OCI-LY7 (cell line): ENCODE results near the gene PTPRCAP. TPM values are rescaled to one million over a fixed set of nuclear protein-coding genes. Genes with fewer than 3 reads are reported as not detected.

Source experiments
- BruUV-seq: library from RNA; stranded (reverse); fragments of 400-500 nt; replicated peaks from 2 replicates; lab custom pipeline; 2021; lab: Mats Ljungman, UMichigan
- CTCF ChIA-PET: fragments of 300-600 bp; sonication (Branson Sonifier 250); formaldehyde crosslinking; loops from one replicate; lab custom pipeline; 2022; ENCODE audit warnings: antibody characterized with exemption; ENCODE audit not compliant: unreplicated experiment; lab: Charles Lee
- POLR2A ChIA-PET: fragments of 300-600 bp; sonication (Branson Sonifier 250); formaldehyde crosslinking; loops from one replicate; lab custom pipeline; 2022; ENCODE audit warnings: antibody characterized with exemption; lab: Charles Lee
- DNase-seq: peaks from one replicate; pipeline ENCODE4 v3.0.0-alpha.2; 2015; ENCODE audit warnings: low spot score
- H2AFZ ChIP-seq: fragments of 200-600 bp; sonication (generic), shearing (Covaris generic); 2 replicates; pipeline ENCODE4 v1.6.1; 2014; ENCODE audit warnings: mild to moderate bottlenecking, antibody characterized with exemption, low read length, moderate library complexity
- H3K27ac ChIP-seq: fragments of 200-600 bp; sonication (generic); 2 replicates; pipeline ENCODE4 v1.5.1; 2014; ENCODE audit warnings: mixed run types, low read depth, mild to moderate bottlenecking, moderate library complexity, low read length, inconsistent platforms; ENCODE audit not compliant: poor library complexity, severe bottlenecking
- H3K36me3 ChIP-seq: fragments of 200-600 bp; sonication (generic); 2 replicates; pipeline ENCODE4 v1.6.1; 2014; ENCODE audit warnings: mild to moderate bottlenecking, antibody characterized with exemption, low read length, moderate library complexity, mixed read lengths; ENCODE audit not compliant: insufficient read depth
- H3K4me1 ChIP-seq: fragments of 200-600 bp; sonication (generic); 2 replicates; pipeline ENCODE4 v1.5.1; 2014; ENCODE audit warnings: mild to moderate bottlenecking, low read length; ENCODE audit not compliant: insufficient read depth, poor library complexity, severe bottlenecking
- H3K4me2 ChIP-seq: fragments of 200-600 bp; sonication (generic); 2 replicates; pipeline ENCODE4 v1.6.1; 2014; ENCODE audit warnings: mild to moderate bottlenecking, low read length
- H3K4me3 ChIP-seq: fragments of 200-600 bp; sonication (generic); 2 replicates; pipeline ENCODE4 v1.5.1; 2014; ENCODE audit warnings: mild to moderate bottlenecking, low read depth, low read length; ENCODE audit not compliant: poor library complexity, severe bottlenecking
- H3K79me2 ChIP-seq: fragments of 200-600 bp; sonication (generic); 2 replicates; pipeline ENCODE4 v1.6.1; 2016; ENCODE audit warnings: low read depth, mild to moderate bottlenecking, low read length, moderate library complexity, mixed read lengths; ENCODE audit not compliant: insufficient read depth
- H3K9me2 ChIP-seq: fragments of 200-600 bp; sonication (generic); 2 replicates; pipeline ENCODE4 v1.6.1; 2016; ENCODE audit warnings: mild to moderate bottlenecking, low read length, mixed read lengths; ENCODE audit not compliant: insufficient read depth
- H3K9me3 ChIP-seq: fragments of 200-600 bp; sonication (generic); 2 replicates; pipeline ENCODE4 v1.6.1; 2014; ENCODE audit warnings: mild to moderate bottlenecking, mixed run types, low read length, mixed read lengths
- H4K20me1 ChIP-seq: fragments of 200-600 bp; sonication (generic); 2 replicates; pipeline ENCODE4 v1.6.1; 2014; ENCODE audit warnings: mild to moderate bottlenecking, antibody characterized with exemption, low read length, moderate library complexity, mixed read lengths; ENCODE audit not compliant: insufficient read depth
- CTCF ChIP-seq: fragments of 200-600 bp; sonication (generic); conservative IDR thresholded peaks from 2 replicates; pipeline ENCODE4 v1.5.1; 2014; ENCODE audit warnings: mild to moderate bottlenecking, antibody characterized with exemption, low read length, moderate library complexity, mixed read lengths
- EZH2phosphoT487 ChIP-seq: fragments of 200-600 bp; sonication (generic); IDR thresholded peaks from 2 replicates; pipeline ENCODE4 v1.6.1; 2018; ENCODE audit warnings: low read depth, borderline replicate concordance, mild to moderate bottlenecking, mixed run types, antibody characterized with exemption, low read length, moderate library complexity, mixed read lengths
- intact Hi-C: fragments of 100-400 bp; cut with micrococcal nuclease; formaldehyde crosslinking; loops from one replicate; pipeline ENCODE4 v1.10.0; 2022; ENCODE audit not compliant: unreplicated experiment
- total RNA-seq, 2 experiments: library from RNA; depleted of rRNA in 1 of 2; stranded (reverse); fragments of >200 nt in 1 of 2; shearing (Covaris generic) in 1 of 2; gene quantifications; 2 replicates each; pipeline ENCODE4 v1.2.3, GENCODE V29; 2014 to 2022

The PTPRCAP gene
- total RNA-seq, 2 experiments from 2014 or later: 129 to 212 TPM

- H3K9me2 ChIP-seq: no peaks in the 10 kb centered on the region
- ChIA-PET POLR2A (interaction anchor here (0.6 to 3.6 kb wide), 19 partner anchors 7 to 652 kb away, joined by 3 to 38 read pairs (median 5); partner anchors contain the start of genes PPP1CA, RAD9A, RPS6KB2 and TBC1D10C), CTCF (interaction anchor here (0.9 to 1.8 kb wide), 5 partner anchors 11 to 37 kb away, joined by 3 to 11 read pairs (median 6); partner anchors contain the start of gene PPP1CA)
- H4K20me1 ChIP-seq: peaks cover 12% of the 10 kb centered on the region
- H3K4me3 ChIP-seq: peak overlapping the region; percentile 81
- no peaks in the 10 kb centered on the region for H3K9me3 ChIP-seq
- peak; percentile 81 for DNase-seq
- BruUV-seq: TSS peak; percentile 48
- H3K4me2 ChIP-seq: peak overlapping the region; percentile 97
- H3K36me3 ChIP-seq: peaks cover 48% of the 10 kb centered on the region
- intact Hi-C loops: no loop called here
- no peak overlapping the region for H2AFZ ChIP-seq
- TF ChIP-seq EZH2phosphoT487 (no peak), CTCF (0 out of 2 replicates have a peak, but pooled peaks have one; percentile 28)
- peak overlapping the region; percentile 94 for H3K27ac ChIP-seq
- peaks cover 86% of the 10 kb centered on the region for H3K4me1 ChIP-seq
- H3K79me2 ChIP-seq: peaks cover 29% of the 10 kb centered on the region
Measured at GRCh38 chr11:67438158-67438902, 848 bp upstream of the PTPRCAP start.

GRCh38 chr11:67437809-67438157 is 301 bp upstream of the PTPRCAP start:
- intact Hi-C loops: loop anchor here (1.0 to 2.0 kb wide), 4 partner anchors 27 to 69 kb away; partner anchors contain the start of gene TMEM134
- no peak for DNase-seq
- Histone ChIP-seq H3K27ac (peak overlapping the region; percentile 94), H3K4me2 (peak overlapping the region; percentile 97), H3K79me2 (peaks cover 29% of the 10 kb centered on the region), H3K9me3 (no peaks in the 10 kb centered on the region), H3K36me3 (peaks cover 53% of the 10 kb centered on the region), H4K20me1 (peaks cover 12% of the 10 kb centered on the region), H3K9me2 (no peaks in the 10 kb centered on the region), H2AFZ (no peak overlapping the region), H3K4me1 (peaks cover 87% of the 10 kb centered on the region), H3K4me3 (peak overlapping the region; percentile 81)
- TSS peak; percentile 25 for BruUV-seq
- CTCF ChIA-PET: interaction anchor here (0.6 to 1.8 kb wide), 4 partner anchors 12 to 85 kb away, joined by 3 to 11 read pairs (median 5); partner anchors contain the start of gene PPP1CA
- TF ChIP-seq CTCF: no peak
- no peak for TF ChIP-seq EZH2phosphoT487
- POLR2A ChIA-PET: interaction anchor here (0.6 to 3.6 kb wide), 18 partner anchors 8 to 652 kb away, joined by 3 to 38 read pairs (median 6); partner anchors contain the start of genes PPP1CA, RAD9A, RPS6KB2 and TBC1D10C
